Esophagus muscularis mucosa (tissue), 4 donors: ENCODE measurements around the gene NRXN3. TPM values are rescaled to one million over a fixed set of nuclear protein-coding genes. Genes with fewer than 3 reads are reported as not detected.

ENCODE experiments used
- DNase-seq: peaks from one replicate; pipeline ENCODE4 v3.0.0-alpha.2; 2017; ENCODE audit errors: extremely low spot score
- H3K27ac ChIP-seq, 4 donors: fragments of 200-600 bp; sonication (generic); replicated peaks in 1 of 4; 1 replicate in 3 of 4; 2 replicates in 1 of 4; pipeline ENCODE4 v1.5.1; 2016 to 2019; ENCODE audit warnings: mild to moderate bottlenecking in 1 of 4
- H3K27me3 ChIP-seq, 4 donors: fragments of 200-600 bp; sonication (generic); one replicate each; pipeline versions ENCODE4 v1.5.1 to v1.6.0; 2016 to 2019
- H3K36me3 ChIP-seq, 4 donors: fragments of 200-600 bp; sonication (generic); one replicate each; pipeline ENCODE4 v1.5.1; 2016 to 2019
- H3K4me1 ChIP-seq, 4 donors: fragments of 200-600 bp; sonication (generic); one replicate each; pipeline ENCODE4 v1.5.1; 2016 to 2019
- H3K4me3 ChIP-seq, 4 donors: fragments of 200-600 bp; sonication (generic); 1 replicate in 2 of 4; 2 replicates in 2 of 4; pipeline ENCODE4 v1.5.1; 2016 to 2019; ENCODE audit warnings: mild to moderate bottlenecking in 4 of 4, moderate library complexity in 1 of 4
- H3K9me3 ChIP-seq, 4 donors: fragments of 200-600 bp; sonication (generic); 1 replicate in 3 of 4; 2 replicates in 1 of 4; pipeline ENCODE4 v1.5.1; 2016 to 2019
- EP300 ChIP-seq: sonication (generic); formaldehyde crosslinking; IDR thresholded peaks from one replicate; pipeline ENCODE4 v1.6.1; 2017; ENCODE audit warnings: antibody characterized with exemption
- POLR2A ChIP-seq: fragments of 450-650 bp; IDR thresholded peaks from one replicate; pipeline ENCODE4 v1.6.1; 2017; ENCODE audit warnings: antibody characterized with exemption, moderate library complexity, mild to moderate bottlenecking, low read depth
- POLR2AphosphoS5 ChIP-seq, 2 donors: sonication (generic); formaldehyde crosslinking; IDR thresholded peaks; one replicate each; pipeline ENCODE4 v1.6.1; 2017; ENCODE audit warnings: antibody characterized with exemption in 2 of 2
- WGBS: methylation state at CpG from one replicate; pipeline ENCODE4 v1.1.5; 2018; 5-methylcytosine and 5-hydroxymethylcytosine counted together
- intact Hi-C: fragments of 100-400 bp; cut with DNase I; formaldehyde crosslinking; loops from one replicate; pipeline ENCODE4 v1.15.1; 2023
- total RNA-seq, 4 donors: library from RNA; depleted of rRNA; stranded (reverse); fragments of >200 nt; gene quantifications; one replicate each; pipeline versions ENCODE4 v1.1.0 to v1.2.1, GENCODE V29; 2016
- TF ChIP-seq, protein P1 (sequence below), 3 experiments: fragments of 200-600 bp in 2 of 3; fragments of 450-650 bp in 1 of 3; sonication (generic) in 2 of 3; IDR thresholded peaks; one replicate each; pipeline ENCODE4 v1.5.1; 2017 to 2019; ENCODE audit warnings: antibody characterized with exemption in 3 of 3, mild to moderate bottlenecking in 2 of 3, moderate library complexity in 1 of 3

The NRXN3 gene
- total RNA-seq, 4 donors from 2014 or later: 71.1 to 159 (median 122) TPM

- no peak overlapping the region for H3K4me3 ChIP-seq
- intact Hi-C loops: loop anchor here (10.0 kb wide), 2 partner anchors 308 to 1888 kb away; no protein-coding TSS in a partner anchor
- H3K9me3 ChIP-seq: no peaks in the 10 kb centered on the region
- no peaks in the 10 kb centered on the region for H3K27me3 ChIP-seq
- TF ChIP-seq POLR2A (no peak), POLR2AphosphoS5 (IDR thresholded peaks at IDR 0.05) (no peak), EP300 (no peak)
- TF ChIP-seq, protein P1, sequence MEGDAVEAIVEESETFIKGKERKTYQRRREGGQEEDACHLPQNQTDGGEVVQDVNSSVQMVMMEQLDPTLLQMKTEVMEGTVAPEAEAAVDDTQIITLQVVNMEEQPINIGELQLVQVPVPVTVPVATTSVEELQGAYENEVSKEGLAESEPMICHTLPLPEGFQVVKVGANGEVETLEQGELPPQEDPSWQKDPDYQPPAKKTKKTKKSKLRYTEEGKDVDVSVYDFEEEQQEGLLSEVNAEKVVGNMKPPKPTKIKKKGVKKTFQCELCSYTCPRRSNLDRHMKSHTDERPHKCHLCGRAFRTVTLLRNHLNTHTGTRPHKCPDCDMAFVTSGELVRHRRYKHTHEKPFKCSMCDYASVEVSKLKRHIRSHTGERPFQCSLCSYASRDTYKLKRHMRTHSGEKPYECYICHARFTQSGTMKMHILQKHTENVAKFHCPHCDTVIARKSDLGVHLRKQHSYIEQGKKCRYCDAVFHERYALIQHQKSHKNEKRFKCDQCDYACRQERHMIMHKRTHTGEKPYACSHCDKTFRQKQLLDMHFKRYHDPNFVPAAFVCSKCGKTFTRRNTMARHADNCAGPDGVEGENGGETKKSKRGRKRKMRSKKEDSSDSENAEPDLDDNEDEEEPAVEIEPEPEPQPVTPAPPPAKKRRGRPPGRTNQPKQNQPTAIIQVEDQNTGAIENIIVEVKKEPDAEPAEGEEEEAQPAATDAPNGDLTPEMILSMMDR (IDR thresholded peaks at IDR 0.05): no peak
- no peak overlapping the region for H3K27ac ChIP-seq
- no peak for DNase-seq
- peaks cover 0 to 9% (median 7%) of the 10 kb centered on the region in 4 donors for H3K4me1 ChIP-seq
- H3K36me3 ChIP-seq: no peaks in the 10 kb centered on the region
- WGBS: 75% methylated on average over 10 of the region's 10 CpGs
Observed at GRCh38 chr14:78967111-78967809, 797.1 kb downstream of the NRXN3 start.

DNA sequence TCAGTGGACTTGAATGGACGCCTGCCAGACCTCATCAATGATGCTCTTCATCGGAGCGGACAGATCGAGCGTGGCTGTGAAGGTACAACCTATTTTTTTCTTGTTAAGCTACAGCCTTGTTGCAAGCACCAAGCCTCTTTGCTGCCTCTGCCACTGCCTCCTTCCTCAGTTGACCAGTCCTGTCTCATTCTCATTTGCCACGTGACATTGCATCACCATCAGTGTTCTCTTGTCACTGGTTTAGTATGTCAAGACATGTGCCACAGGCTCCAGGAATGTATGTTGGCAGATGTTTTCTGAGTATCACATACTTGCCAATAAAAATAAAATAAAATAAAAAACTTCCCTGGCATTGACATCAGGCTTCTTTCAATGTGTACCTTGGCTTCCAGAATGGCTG is 798.1 kb downstream of the NRXN3 start:
- intact Hi-C loops: loop anchor here (10.0 kb wide), 2 partner anchors 307 to 1887 kb away; no protein-coding TSS in a partner anchor
- H3K4me3 ChIP-seq: no peak overlapping the region
- H3K36me3 ChIP-seq: no peaks in the 10 kb centered on the region
- no peaks in the 10 kb centered on the region for H3K9me3 ChIP-seq
- no peak for DNase-seq
- WGBS: 94% methylated on average over 6 of the region's 6 CpGs
- peaks cover 0 to 9% (median 7%) of the 10 kb centered on the region in 4 donors for H3K4me1 ChIP-seq
- TF ChIP-seq POLR2A: no peak
- no peak for TF ChIP-seq POLR2AphosphoS5 (IDR thresholded peaks at IDR 0.05)
- no peak for TF ChIP-seq EP300
- TF ChIP-seq, protein P1 (IDR thresholded peaks at IDR 0.05): no peak
- H3K27ac ChIP-seq: no peak overlapping the region
- no peaks in the 10 kb centered on the region for H3K27me3 ChIP-seq

DNA sequence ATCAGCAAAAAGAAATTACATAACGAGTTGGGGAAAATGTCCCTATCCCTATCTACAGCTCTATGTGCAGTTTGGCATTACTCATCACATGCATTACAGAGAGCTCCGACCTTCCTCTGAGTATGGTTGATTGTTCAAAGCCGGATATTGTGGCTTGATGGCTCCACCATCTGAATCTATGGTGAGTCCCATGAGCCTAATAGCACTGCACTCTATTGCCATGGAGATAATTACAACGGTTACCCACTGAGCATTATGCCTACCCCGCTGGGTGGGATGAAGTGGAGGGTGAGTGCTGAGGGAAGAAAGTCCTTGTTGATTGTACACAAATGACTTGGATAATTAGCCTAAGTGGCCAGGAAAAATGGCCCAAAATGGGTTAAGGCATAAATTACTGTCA is 800.5 kb downstream of the NRXN3 start:
- 87% methylated on average over 5 of the region's 5 CpGs for WGBS
- no peak for DNase-seq
- H3K4me3 ChIP-seq: no peak overlapping the region
- TF ChIP-seq, protein P1 (IDR thresholded peaks at IDR 0.05): no peak
- TF ChIP-seq POLR2A (no peak), POLR2AphosphoS5 (IDR thresholded peaks at IDR 0.05) (no peak), EP300 (no peak)
- intact Hi-C loops: no loop called here
- H3K27ac ChIP-seq: no peak overlapping the region
- no peaks in the 10 kb centered on the region for H3K9me3 ChIP-seq
- no peaks in the 10 kb centered on the region for H3K36me3 ChIP-seq
- H3K4me1 ChIP-seq: peaks cover 0 to 9% (median 7%) of the 10 kb centered on the region in 4 donors
- no peaks in the 10 kb centered on the region for H3K27me3 ChIP-seq

- H3K4me3 ChIP-seq: no peak overlapping the region
- 89% methylated on average over 9 of the region's 9 CpGs for WGBS
Observed at GRCh38 chr14:78972440-78972839, 802.3 kb downstream of the NRXN3 start.

More at GRCh38 chr14:78972440-78972839, 802.3 kb downstream of the NRXN3 start:
- Histone ChIP-seq H3K36me3 (no peaks in the 10 kb centered on the region), H3K27ac (no peak overlapping the region), H3K27me3 (no peaks in the 10 kb centered on the region), H3K9me3 (no peaks in the 10 kb centered on the region), H3K4me1 (peaks cover 0 to 9% (median 7%) of the 10 kb centered on the region in 4 donors)
- TF ChIP-seq, protein P1 (IDR thresholded peaks at IDR 0.05): no peak
- no peak for TF ChIP-seq POLR2AphosphoS5 (IDR thresholded peaks at IDR 0.05)
- TF ChIP-seq POLR2A: no peak
- no peak for TF ChIP-seq EP300
- intact Hi-C loops: no loop called here
- no peak for DNase-seq
